ENCODE results near the gene ADCY2.

ADCY2 gene

DNA sequence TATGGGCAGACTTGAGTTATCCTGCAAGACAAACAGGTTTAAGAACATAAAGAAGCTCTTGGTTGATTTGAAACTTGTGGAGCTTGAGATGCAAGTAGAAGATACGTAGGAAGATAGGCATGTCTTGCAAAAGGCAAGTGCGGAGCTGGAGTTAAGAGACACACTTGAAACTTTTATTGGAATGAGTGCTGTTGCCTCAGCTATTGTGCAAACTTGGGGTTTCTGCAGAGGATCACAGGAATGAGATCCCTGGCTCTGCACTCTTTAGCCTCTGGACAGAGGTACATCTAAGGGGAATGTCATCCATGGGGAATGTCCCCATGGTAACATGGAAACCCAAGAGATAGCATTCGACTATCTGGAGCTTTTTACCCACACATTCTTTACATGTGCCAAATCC is 121.1 kb downstream of the ADCY2 start:
- DNase-seq, result no peak

DNA sequence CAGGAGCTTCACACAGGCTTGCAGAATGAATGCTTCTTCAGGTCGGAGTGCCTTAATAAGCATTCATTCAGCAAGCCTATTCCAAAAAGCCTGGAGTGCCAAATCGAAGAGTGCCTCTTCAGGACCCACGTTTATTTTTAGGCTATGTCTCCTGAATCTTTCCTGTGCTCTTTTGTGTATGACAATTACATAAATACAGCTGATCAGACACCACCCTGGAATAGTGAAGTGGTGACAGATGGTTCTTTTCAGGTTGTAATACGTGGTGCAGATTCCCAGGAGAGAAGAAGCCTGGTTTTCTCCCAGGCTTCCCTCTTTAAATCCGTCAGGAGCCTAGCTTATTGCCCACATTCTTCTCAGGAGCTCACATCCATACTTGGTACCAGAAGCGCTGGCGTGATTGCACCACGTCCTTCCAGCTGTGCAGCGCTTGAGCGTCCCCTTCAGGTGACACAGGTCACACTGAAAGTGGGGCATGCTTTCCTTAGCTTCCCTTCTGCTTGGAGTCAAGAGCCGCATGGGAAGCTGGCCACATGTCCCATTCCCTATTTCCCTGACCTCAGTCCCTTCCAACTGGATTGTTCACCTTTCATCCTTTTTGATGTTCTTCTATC is 123.1 kb downstream of the ADCY2 start:
- no peak for DNase-seq

DNA sequence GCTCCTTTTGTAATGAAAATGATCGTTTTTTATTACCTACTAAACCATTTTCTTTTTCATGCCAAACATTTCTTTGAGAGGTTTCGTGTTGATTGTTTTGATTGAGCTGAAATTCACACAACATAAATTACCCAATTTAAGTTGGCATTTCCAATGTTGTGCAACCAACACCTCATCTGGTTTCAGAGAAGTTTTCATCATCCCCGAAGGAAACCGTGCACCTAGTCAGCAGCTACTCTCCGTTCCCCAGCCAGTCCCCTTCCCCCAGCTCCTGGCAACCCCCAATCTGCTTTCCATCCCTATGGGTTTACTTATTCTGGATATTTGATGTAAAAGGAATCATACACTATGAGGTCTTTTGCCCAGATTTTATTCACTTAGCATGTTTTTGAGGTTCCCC is 123.6 kb downstream of the ADCY2 start:
- no peak for DNase-seq

DNA sequence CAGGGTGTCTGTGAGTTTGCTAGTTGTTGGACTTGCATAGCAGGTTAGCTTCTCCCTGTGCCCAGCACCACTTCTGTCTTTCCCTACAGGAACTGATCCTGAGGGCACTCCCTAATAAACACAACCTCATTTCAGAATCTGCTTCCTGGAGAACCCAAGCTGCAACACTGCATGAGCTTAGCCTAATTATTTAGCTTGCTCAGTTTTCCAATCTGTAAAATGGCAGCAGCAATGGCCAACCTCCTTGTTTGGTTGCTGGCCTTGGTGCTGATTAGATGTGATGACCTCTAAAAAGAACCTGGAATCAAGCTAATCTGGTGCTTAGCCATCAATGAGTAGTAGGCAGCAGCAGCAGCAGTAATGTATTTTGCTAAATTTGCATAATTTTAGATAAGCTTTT is 133.9 kb downstream of the ADCY2 start:
- no peak for DNase-seq

DNA sequence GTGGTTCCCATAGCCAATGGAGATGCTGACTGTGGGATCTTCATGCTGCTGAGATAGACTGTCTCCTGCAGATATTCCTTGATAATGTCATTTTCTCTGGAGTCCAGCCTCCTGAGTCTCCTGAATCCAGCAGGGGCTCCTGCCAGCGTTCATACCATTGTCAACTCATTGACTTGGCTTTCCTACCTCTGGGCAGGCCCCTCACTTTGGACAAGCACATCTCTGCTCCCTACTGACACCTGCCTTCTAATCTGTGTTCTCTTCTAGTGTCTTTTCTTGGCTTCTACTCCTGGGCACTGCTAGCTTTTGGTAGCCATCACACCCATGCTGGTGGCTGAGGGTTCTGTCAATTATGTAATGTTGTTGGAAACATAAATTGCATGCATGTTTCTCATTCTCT is 138.0 kb downstream of the ADCY2 start:
- DNase-seq, result no peak

DNA sequence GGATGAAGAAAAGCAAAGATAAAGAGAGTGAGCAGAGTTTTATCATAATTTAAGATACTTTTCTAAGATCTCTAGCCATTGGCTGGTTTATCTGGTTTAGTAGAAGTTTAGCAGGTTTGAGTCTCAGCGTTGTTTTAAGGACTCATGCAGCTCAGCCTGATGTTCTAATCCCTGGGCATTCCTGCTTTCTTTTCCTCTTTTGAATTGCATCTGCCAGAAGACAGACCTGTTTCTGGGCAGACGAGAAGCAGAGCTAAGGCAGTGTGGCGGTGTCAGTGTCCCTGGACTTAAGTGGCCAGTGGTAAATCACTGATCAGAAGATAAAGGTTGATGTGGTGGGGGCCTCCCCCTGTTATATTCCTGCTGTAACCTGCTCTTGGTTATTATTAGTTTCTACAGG is 138.6 kb downstream of the ADCY2 start:
- no peak for DNase-seq

DNA sequence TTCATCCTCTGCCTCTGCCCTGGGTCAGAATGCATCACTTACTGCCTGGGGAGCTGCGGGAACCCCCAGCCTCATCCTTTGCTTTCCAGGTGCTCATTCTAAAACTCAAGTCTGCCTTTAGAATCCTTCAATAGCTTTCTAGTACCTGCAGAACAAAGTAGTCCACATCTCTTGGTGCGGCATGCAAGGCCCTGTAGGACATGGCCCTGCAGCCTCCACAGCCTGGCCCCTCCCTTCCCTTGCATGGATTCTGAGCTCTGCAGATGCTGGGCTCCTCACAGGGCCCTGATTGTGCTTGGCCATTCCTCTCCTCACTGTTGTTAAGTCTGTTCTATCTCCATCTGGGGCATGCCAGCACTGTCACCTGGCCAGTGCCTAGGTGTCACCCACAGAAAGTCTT is 141.6 kb downstream of the ADCY2 start:
- DNase-seq, result no peak

DNA sequence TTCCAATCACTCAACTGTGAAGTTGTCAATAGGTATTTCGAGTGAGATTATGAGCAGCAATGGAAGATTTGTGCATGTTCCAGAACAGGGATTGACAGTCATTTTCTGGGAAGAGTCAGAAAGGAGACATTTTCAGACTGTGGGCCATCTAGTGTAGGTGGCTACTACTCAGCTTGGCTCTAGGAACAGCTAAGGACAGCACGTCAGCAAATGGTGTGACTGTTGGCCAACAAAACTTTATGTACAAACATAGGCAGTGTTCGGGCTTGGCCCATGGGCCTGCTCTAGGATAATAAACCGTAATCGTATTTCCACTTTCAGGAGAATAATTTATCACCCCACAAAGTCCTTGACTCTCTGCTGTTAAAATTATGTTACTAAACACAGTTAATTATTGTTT is 143.6 kb downstream of the ADCY2 start:
- DNase-seq, result no peak

DNA sequence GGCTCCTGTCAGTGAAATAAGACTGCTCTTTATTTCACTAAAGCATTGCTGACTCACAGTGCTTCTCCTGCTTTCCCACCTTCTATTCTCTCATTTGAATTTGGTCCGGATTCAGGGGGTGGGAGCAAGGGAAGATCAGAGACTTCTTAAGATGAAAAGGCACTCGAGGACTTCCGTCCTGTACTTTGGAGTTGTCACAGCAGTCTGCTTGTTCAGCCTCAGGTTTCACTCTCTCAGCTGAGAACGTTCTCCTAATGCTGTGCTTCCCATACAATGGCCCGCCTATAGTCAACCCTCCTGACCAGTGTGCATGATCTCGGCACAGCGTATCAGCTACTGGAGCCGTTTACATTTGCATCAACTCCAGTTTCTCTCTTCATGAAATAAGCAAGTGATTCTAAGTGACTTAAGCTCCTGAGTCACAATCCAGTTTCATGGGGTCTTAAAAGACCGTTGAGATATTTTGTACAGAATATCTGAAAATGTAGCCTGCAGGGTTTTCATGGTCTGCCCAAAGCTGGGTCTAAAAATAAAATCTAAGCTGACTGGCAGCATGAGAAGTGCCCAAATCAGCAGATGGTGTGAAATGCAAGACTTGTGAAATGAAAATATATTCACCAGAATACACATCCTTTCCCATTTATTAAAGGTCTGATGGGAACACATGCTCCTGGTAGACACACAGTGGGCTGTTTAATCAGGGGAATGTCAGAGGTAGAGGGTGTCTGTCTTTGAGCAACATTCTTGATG is 145.0 kb downstream of the ADCY2 start:
- DNase-seq, result no peak

DNA sequence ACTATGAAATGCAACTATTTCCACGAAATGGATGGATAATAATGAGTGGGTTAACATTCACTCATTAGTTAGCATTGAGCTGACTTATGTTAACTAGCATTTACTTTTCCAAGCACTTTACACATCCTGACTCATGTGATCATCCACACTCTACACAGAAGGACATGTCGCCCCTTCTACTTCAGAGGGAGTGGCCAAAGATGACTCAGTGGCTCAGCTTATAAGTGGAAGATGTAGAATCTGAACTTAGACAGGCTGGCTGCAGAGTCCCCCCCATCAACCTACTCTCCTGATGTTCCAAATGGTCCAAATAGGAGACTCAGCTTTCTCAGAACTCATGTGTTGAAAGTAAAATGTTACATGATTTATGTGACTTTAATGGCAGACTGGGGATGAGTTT is 146.0 kb downstream of the ADCY2 start:
- no peak for DNase-seq

DNA sequence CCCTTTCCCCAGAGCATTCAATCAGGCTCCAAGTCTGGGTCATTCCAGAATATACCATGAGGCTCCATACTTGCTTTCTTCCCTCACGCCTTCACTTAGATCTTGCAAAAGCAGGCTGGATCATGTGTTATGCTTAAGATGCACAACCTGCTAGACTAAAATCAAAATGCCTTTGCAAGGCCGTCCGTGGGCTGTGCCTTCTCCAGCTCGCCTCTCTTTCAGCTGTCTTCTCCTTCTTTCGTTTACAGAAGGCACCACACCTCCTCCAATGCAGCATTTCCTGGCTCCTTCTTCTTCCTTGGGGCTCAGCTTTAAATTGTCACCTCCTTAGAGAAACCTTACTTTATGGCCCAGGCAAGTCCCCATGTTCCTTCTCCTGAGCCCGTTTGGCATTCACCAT is 150.6 kb downstream of the ADCY2 start:
- no peak for DNase-seq

DNA sequence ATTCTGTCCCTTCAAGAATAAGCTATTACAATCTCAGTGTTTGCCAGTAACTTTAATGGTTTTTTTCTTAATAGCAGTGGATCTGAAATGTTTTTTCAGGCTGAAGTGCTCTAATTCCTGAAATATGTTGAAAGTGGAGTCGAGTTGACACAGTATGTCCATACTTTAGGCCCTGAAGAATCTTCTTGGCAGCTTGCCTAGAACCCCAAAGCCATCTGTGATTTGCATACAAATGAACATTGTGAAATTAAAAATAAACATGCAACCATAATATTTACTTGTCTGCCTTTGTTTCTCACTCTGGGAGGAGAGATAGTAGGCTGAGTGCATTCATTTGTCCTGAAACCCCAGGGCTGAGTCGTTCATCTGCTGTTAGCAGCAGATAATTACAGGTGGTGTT is 152.7 kb downstream of the ADCY2 start:
- DNase-seq, result no peak

DNA sequence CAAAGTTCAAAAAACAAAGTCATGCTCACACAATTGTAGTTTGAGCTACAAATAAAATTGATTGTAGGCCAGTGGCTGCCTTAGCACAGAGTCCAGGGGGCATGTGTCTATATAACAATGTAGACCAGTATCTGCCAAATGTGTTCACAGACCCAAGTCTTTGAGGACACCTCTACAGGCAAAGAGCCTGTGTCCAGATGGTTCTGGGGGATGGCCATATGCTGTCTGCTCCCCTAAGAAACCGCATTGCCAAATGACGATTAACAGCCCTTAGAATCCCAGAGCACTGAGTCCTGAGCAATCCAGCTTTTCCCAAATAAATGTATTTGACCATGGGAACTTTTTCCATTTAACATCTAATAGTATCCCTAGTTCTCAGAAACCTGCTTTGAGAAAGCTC is 169.6 kb downstream of the ADCY2 start:
- DNase-seq, result no peak

DNA sequence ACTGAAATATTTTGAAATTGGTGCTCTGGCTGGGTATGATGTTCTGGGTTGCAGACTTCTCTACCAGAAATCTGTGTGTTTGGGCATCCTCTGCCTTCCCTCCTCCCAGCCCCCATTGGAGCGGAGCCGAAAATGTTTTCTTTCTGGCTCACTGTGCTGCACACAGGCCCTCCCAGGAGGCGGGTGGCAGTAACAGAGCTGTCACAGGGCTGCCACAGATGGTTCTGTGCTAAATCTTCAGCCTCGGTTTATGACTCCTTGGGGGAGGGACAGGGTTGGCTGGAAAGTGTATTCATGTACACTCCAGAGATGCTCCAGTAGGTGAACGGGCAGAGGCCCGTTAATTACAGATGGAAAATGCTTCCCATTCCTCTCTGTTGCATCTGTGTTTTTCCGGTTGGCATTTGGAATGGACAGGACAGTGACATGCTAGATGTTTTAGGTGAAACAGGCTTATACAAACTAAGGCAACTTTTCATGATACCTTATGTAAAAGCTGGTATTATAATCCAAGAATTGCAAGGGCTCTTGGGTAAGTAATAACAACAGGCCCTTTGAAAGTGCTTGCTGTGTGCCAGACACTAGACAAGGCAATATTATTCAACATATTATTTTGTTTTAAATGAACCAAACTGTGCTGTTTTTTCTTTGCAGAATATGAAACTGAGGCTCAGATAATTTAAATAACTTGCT is 180.2 kb downstream of the ADCY2 start:
- DNase-seq, result no peak

DNA sequence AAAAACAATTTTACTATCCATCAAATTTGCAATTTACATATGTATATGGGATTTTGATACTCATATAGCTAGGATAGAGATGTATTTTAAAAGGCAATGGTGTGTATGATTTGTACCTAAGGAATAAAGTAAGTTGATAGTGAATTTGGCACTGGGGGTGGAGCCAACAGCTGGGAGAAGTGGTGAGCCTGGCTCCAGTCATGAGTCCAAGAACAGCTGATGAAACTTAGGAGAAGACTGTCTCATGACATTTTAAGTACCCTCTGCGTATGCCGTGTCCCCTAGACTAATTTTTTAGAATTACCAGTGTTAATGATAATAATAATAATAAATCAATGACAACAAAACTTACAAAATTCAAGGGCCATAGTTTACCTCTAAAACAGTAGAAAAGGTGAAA is 181.4 kb downstream of the ADCY2 start:
- no peak for DNase-seq

DNA sequence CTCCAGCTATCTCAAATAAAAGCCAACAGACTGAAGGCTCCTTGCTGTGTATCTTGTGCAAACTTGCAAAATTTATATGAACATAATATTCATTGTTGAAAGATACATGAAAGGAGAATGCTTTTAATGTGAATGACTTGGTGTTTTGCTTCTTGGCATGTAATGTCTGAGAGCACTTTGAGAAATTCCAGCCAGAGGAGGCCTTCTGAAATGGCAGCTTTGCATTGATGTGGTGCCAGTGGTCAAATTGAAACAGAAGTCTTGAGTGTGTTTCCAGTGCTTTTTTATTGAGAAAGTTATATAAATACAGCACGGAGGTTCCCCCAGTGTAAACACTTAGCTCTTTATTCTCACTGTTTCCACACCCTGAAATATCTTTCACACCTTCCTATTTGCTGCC is 182.1 kb downstream of the ADCY2 start:
- DNase-seq, result no peak

DNA sequence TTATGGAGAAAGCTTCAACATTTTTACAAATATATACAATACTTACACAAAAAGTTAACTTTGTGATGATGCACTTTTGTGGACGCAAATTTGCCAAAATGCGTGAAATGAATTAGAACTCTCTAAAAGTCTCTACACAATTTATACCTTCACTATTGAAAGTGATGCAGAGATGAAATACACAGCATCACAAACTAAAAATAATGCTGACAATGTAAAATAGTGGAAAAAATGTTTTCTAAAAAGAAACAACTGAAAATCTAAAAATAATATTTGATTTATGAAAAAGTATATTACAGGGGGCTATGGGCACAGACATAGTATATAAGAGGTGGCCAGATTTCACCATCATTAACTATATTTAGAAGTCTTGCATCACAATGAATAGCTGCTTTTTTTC is 188.8 kb downstream of the ADCY2 start:
- DNase-seq, result no peak

DNA sequence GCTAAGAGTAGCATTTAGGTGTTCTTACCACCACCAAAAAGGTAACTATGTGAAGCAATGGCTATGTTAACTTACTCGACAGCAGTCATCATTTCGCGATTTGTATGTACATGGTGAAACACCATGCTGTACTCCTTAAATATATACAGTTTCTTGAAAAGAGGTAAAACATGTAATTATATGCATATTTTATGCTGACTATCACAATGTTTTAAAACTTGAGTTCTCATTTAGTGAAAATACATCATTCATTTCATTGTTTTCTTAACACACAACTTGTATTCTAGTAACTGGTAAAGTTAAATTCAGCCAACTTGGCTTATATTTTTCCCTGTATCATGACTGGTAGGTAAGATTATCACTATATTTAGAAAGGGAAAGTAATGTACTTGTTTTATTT is 189.9 kb downstream of the ADCY2 start:
- no peak for DNase-seq

DNA sequence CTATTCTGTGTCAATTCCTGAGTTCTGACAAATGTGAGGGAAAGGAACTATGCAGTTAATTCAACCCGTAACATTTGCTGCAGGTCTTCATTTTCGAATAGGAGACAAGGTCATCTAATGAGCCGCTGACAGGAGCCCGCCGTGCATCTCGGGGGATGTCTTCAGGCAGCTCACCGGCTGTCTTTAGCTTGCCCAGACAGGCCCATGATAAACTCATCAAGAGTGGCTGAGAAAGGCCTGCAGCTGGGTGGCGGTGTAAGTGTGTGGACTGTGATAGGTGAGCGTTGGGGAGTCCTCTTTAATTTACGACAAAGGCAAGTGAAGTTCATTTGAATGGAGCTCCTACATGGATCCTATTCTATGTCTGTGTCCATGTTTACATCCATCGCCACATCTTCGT is 190.5 kb downstream of the ADCY2 start:
- DNase-seq, result no peak

DNA sequence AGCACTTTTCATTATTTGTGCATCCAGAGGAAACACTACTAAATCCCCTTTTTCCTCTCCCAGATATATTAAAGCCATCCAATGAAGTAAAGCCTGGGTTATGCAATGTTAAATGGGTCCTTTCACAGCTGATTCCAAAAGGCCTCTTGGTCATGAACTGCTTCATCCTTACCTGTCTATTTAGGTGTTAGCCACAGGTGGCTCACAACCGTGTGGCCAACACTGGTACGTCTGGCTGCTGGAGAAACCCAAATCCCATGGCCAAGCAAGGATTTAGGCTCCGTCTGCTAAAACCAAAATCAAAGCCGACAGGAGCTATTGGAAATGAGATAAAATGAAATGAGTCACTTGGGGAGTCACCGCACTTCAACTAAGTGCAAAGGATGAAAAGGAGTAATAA is 193.9 kb downstream of the ADCY2 start:
- DNase-seq, result no peak

DNA sequence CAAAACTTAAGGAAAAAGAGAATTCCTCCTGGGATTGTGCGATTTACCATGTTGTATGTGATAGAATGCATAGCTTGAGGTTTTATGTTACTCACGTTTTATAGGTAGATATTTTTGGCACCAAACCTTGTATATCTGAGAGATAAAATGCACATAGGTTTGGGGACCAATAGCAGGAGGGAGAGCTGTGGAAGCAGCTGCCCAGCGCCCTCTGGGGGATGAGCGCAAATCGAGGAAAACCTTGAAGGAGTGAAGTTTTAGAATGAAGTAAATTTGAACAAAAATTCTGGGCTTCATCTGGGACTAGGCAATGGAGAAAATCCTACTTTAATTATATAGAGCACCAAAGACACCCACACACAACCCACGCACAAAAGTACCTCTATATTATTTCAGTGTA is 197.0 kb downstream of the ADCY2 start:
- no peak for DNase-seq

DNA sequence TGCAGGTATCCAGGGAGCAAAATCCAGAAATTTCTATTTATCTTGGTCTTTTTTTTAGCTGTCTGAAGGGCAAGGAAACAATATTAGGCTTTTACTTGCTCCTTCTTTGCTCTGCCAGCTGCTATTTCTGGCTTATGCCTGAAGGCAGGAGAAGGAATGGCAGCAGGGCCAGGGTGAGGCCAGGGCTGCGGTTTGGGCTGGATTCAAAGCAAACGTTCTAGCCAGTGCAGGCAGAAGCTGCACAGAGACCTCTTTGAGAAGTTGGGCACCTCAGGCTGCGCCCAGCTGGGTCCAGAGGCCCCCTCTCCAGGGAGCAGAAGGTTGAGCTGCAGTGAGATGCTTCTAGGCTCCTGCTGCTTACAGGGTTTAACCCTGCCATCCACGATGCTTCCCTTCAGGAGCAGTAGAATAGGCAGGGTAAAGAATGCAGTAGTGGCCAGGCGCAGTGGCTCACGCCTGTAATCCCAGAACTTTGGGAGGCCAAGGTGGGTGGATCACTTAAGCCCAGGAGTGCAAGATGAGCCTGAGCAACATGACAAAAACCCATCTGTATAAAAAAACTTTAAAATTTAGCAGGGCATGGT is 201.2 kb downstream of the ADCY2 start:
- DNase-seq, result no peak

DNA sequence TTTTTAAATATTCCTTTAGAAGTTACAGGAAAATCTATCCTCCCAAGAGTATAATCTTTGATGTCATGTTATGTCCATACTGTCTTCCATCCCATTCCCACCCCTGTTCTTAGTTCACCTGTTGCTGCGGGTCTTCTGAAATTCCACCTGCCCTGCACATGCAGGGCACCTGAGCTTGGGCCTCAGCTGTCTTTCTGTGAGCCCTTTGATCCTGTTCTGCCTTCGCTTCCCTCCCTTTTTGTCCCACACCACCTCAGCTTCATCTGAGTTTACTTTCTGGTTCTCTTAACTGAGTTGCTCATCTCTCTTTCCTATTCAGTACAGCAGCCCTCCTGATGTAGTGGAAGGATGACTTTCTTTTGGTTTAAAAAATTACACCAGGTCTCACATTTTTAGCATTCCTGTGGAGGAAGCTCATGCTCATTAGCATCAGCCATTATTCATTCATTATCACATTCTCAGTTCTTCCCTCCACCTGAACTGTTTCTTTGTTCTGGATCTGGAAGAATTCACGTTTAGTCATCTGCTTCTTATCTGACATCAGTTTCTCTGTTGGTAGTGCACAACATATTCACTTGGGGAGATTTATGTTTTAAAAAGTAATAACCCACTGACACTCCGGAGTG is 211.0 kb downstream of the ADCY2 start:
- no peak for DNase-seq

DNA sequence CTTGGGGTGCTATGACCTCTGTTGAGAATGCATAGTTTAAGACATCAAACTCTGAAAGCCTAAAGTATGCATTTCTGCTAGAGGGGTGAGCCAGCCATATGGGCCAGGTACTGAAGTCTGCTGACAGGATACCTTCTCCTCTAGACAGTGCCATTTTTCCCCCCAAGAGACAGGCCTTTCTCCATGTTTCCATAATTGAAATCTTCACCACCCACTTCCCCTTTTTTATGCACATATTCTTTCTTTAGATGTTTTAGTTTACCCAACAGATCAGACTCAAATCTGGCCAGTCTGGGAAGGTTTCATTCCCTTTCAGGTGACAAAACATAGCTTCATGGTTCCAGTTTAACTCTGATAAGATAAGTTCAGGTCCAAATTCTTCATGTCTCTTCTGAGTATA is 212.8 kb downstream of the ADCY2 start:
- no peak for DNase-seq
